ENCODE data around the gene DIAPH3.

Gene DIAPH3

GRCh38 chr13:59865398-59865797 lies 298.3 kb downstream of the DIAPH3 start:
- no peak for TF ChIP-seq TAF1 (IDR thresholded peaks at IDR 0.05; ENCODE audit: low read depth, low read length)
- no peak for TF ChIP-seq POU2F2 (IDR thresholded peaks at IDR 0.05; ENCODE audit: low read depth, low read length)
- no peak for TF ChIP-seq SPI1 (IDR thresholded peaks at IDR 0.05; ENCODE audit: low read depth, low read length)
- no peak for TF ChIP-seq POLR2A (IDR thresholded peaks at IDR 0.05; ENCODE audit: low read depth, low read length)
- TF ChIP-seq POLR2AphosphoS5 (IDR thresholded peaks at IDR 0.05; ENCODE audit: low read depth, low read length): no peak
- TF ChIP-seq PAX5 (IDR thresholded peaks at IDR 0.05; ENCODE audit: insufficient read depth, low read length, severe bottlenecking): no peak
- DNase-seq (ENCODE audit: insufficient read length, low spot score) (no peak), FAIRE-seq (no peak)

- DNase-seq (ENCODE audit: insufficient read length, low spot score): no peak
- no peak for FAIRE-seq
- TF ChIP-seq POU2F2 (IDR thresholded peaks at IDR 0.05; ENCODE audit: low read depth, low read length): no peak
- no peak for TF ChIP-seq POLR2AphosphoS5 (IDR thresholded peaks at IDR 0.05; ENCODE audit: low read depth, low read length)
Observed at GRCh38 chr13:59863621-59864020, 300.1 kb downstream of the DIAPH3 start.

- FAIRE-seq (no peak), DNase-seq (ENCODE audit: insufficient read length, low spot score) (no peak)
- no peak for TF ChIP-seq POU2F2 (IDR thresholded peaks at IDR 0.05; ENCODE audit: low read depth, low read length)
- TF ChIP-seq TAF1 (IDR thresholded peaks at IDR 0.05; ENCODE audit: low read depth, low read length): no peak
- no peak for TF ChIP-seq POLR2A (IDR thresholded peaks at IDR 0.05; ENCODE audit: low read depth, low read length)
- no peak for TF ChIP-seq SPI1 (IDR thresholded peaks at IDR 0.05; ENCODE audit: low read depth, low read length)
- no peak for TF ChIP-seq POLR2AphosphoS5 (IDR thresholded peaks at IDR 0.05; ENCODE audit: low read depth, low read length)
- TF ChIP-seq PAX5 (IDR thresholded peaks at IDR 0.05; ENCODE audit: insufficient read depth, low read length, severe bottlenecking): no peak
Observed at GRCh38 chr13:59861676-59862075, 302.1 kb downstream of the DIAPH3 start.

GRCh38 chr13:59856281-59856810 lies 307.4 kb downstream of the DIAPH3 start:
- FAIRE-seq: no peak
- no peak for DNase-seq (ENCODE audit: insufficient read length, low spot score)
- TF ChIP-seq PAX5 (IDR thresholded peaks at IDR 0.05; ENCODE audit: insufficient read depth, low read length, severe bottlenecking): no peak
- TF ChIP-seq POLR2AphosphoS5 (IDR thresholded peaks at IDR 0.05; ENCODE audit: low read depth, low read length): no peak
- no peak for TF ChIP-seq SPI1 (IDR thresholded peaks at IDR 0.05; ENCODE audit: low read depth, low read length)
- TF ChIP-seq TAF1 (IDR thresholded peaks at IDR 0.05; ENCODE audit: low read depth, low read length): no peak
- no peak for TF ChIP-seq POLR2A (IDR thresholded peaks at IDR 0.05; ENCODE audit: low read depth, low read length)
- no peak for TF ChIP-seq POU2F2 (IDR thresholded peaks at IDR 0.05; ENCODE audit: low read depth, low read length)

GRCh38 chr13:59846845-59847620 lies 316.7 kb downstream of the DIAPH3 start:
- no peak for TF ChIP-seq SPI1 (IDR thresholded peaks at IDR 0.05; ENCODE audit: low read depth, low read length)
- TF ChIP-seq TAF1 (IDR thresholded peaks at IDR 0.05; ENCODE audit: low read depth, low read length): no peak
- no peak for TF ChIP-seq POLR2AphosphoS5 (IDR thresholded peaks at IDR 0.05; ENCODE audit: low read depth, low read length)
- no peak for TF ChIP-seq POU2F2 (IDR thresholded peaks at IDR 0.05; ENCODE audit: low read depth, low read length)
- FAIRE-seq (no peak), DNase-seq (ENCODE audit: insufficient read length, low spot score) (no peak)

DNA sequence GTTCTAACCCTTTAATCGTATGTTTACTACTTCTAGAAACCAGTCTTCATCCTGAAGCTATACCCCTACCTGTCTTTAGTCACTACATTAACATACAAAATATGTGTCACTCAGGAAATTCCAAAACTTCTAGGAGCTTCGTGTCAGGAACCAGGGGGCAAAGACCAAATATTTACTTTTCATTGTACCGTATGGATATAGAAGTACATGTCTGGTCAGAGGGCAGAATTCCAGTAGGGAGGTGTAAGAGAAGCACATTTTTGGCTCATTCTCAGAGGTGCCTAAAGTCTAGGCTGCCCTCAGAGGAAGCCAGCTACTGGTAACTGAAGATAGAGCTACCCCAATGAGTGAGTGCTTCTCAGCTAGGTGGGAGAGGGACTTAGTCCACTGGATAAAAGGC lies 320.7 kb downstream of the DIAPH3 start:
- FAIRE-seq: no peak
- TF ChIP-seq POLR2AphosphoS5 (IDR thresholded peaks at IDR 0.05; ENCODE audit: low read depth, low read length) (no peak), TAF1 (IDR thresholded peaks at IDR 0.05; ENCODE audit: low read depth, low read length) (no peak), POU2F2 (IDR thresholded peaks at IDR 0.05; ENCODE audit: low read depth, low read length) (no peak), SPI1 (IDR thresholded peaks at IDR 0.05; ENCODE audit: low read depth, low read length) (no peak), PAX5 (IDR thresholded peaks at IDR 0.05; ENCODE audit: insufficient read depth, low read length, severe bottlenecking) (no peak), POLR2A (IDR thresholded peaks at IDR 0.05; ENCODE audit: low read depth, low read length) (no peak)
- DNase-seq (ENCODE audit: insufficient read length, low spot score): no peak

DNA sequence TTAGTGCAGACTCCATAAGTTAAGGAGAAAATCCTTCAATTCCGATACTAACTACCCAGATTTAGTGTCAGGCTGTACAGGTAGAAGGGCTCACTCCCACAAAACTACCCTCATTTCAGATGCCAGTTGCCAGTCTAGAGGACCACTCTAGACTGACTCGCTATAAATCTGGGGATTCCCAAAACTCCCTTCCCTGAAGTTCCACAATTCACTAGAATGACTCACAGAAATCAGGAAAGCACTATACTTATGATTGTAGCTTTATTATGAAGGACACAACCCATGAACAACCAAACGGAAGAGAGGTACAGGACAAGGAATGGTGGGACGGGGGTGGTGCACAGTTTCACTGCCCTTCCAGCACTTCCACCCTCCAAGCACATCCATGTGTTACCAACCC lies 321.2 kb downstream of the DIAPH3 start:
- no peak for DNase-seq (ENCODE audit: insufficient read length, low spot score)
- TF ChIP-seq POU2F2 (IDR thresholded peaks at IDR 0.05; ENCODE audit: low read depth, low read length): no peak
- no peak for TF ChIP-seq TAF1 (IDR thresholded peaks at IDR 0.05; ENCODE audit: low read depth, low read length)
- TF ChIP-seq POLR2A (IDR thresholded peaks at IDR 0.05; ENCODE audit: low read depth, low read length): no peak
- TF ChIP-seq POLR2AphosphoS5 (IDR thresholded peaks at IDR 0.05; ENCODE audit: low read depth, low read length): no peak
- TF ChIP-seq PAX5 (IDR thresholded peaks at IDR 0.05; ENCODE audit: insufficient read depth, low read length, severe bottlenecking): no peak
- no peak for FAIRE-seq

DNA sequence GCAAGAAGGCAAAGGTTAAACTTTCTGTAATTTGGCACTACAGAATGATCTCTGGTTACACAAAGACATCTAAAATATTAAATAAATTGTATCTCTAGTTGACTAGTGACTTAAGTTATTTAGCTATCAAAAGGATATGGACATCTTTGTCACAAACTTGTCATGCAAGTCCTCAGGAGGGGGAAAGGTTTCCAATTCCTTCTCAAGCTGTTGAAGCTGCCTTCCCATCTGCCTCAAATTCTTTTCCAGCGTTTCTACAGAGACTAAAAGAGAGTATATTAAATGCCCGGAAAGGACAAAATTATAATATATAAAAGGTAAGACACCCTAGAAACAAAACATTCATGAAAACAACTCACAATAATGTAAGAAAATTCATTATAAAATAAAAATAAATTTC lies 324.5 kb downstream of the DIAPH3 start:
- TF ChIP-seq TAF1 (IDR thresholded peaks at IDR 0.05; ENCODE audit: low read depth, low read length): no peak
- no peak for FAIRE-seq
- DNase-seq (ENCODE audit: insufficient read length, low spot score): no peak

DNA sequence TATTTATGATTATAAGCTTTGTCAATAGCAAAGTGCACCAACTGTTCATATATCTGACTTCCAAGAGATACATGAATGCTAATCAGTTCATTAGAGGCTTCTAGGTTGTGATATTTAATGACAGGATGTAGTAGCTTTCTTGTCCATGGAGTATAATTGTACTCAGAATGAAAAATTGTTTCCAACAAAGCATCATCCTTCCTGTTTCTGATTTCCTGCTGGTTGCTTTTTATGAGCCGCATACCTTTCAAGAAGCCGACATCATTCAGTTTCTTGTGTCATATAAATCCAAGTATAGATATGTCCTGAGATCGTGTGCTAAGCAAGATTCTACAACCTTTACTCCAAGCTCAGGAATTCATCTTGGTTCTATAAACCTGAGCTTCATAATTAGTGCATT lies 326.6 kb downstream of the DIAPH3 start:
- DNase-seq (ENCODE audit: insufficient read length, low spot score) (no peak), FAIRE-seq (no peak)
- no peak for TF ChIP-seq POU2F2 (IDR thresholded peaks at IDR 0.05; ENCODE audit: low read depth, low read length)
- TF ChIP-seq SPI1 (IDR thresholded peaks at IDR 0.05; ENCODE audit: low read depth, low read length): no peak
- TF ChIP-seq POLR2AphosphoS5 (IDR thresholded peaks at IDR 0.05; ENCODE audit: low read depth, low read length): no peak

- FAIRE-seq: no peak
- DNase-seq (ENCODE audit: insufficient read length, low spot score): no peak
- TF ChIP-seq POLR2A (IDR thresholded peaks at IDR 0.05; ENCODE audit: low read depth, low read length) (no peak), SPI1 (IDR thresholded peaks at IDR 0.05; ENCODE audit: low read depth, low read length) (no peak), TAF1 (IDR thresholded peaks at IDR 0.05; ENCODE audit: low read depth, low read length) (no peak), POU2F2 (IDR thresholded peaks at IDR 0.05; ENCODE audit: low read depth, low read length) (no peak), PAX5 (IDR thresholded peaks at IDR 0.05; ENCODE audit: insufficient read depth, low read length, severe bottlenecking) (no peak), POLR2AphosphoS5 (IDR thresholded peaks at IDR 0.05; ENCODE audit: low read depth, low read length) (no peak)
Observed at GRCh38 chr13:59835569-59835968, 328.2 kb downstream of the DIAPH3 start.
